D341Med (cell line): ENCODE measurements around the gene CARTPT.

Experiments
- DNase-seq: peaks from one replicate; pipeline ENCODE4 v3.0.0; 2012; ENCODE audit warnings: low spot score

Gene CARTPT

DNA sequence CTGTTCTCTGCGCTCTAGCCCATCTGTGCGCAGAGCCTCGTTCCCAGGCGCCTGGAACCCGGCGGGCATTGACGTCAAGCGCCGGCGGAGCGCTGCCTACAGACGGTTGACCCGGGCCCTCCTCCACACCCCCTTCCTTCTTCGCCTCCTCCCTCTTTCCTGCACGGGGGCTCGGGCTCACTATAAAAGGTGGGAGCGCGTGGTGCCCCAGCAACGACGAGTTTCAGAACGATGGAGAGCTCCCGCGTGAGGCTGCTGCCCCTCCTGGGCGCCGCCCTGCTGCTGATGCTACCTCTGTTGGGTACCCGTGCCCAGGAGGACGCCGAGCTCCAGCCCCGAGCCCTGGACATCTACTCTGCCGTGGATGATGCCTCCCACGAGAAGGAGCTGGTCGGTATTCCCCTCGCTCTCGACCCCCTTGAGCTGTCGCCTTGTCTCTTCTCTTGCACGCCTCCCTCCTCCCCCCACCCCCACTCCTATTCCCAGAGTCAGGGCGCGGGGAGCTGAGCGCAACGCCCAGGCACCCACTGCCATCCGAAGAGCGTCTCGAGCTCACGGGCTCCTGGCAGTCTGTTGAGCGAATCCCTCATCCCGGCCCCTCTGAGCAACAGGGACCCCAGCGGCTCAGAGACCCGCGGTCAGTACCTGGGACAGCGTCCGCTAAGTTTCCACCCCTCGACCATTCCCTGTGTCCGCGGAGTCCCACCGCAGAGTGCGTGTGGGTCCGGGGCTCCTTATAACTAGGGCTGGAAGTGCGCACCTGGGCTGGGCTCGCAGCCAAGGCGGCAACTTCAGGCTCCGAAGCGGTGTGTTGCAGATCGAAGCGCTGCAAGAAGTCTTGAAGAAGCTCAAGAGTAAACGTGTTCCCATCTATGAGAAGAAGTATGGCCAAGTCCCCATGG, at the start of gene CARTPT:
Gene CARTPT (plus strand): TSS at position 213 of the 902 bp plus-strand sequence. CDS start 19 bp downstream, at position 232.
- DNase-seq = peak; percentile 54

DNA sequence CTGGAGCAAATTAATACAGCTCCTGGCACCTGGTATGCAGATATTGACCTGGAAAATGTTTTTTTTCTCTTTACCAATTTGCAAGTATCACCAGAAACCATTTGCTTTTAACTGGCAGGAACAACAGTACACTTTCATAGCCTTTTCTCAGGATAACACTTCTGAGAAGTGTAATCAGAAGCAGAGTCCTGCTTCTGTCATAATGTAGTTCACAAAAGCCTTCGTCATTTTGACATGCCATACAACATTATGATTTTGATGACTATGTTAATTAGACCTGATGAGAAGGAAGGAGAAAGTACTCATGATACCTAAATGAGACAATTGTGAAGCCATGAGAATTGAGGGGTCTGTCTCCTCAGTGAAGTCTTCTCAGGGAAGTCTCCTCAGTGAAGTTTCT, 41.1 kb upstream of the CARTPT start:
- DNase-seq = no peak

DNA sequence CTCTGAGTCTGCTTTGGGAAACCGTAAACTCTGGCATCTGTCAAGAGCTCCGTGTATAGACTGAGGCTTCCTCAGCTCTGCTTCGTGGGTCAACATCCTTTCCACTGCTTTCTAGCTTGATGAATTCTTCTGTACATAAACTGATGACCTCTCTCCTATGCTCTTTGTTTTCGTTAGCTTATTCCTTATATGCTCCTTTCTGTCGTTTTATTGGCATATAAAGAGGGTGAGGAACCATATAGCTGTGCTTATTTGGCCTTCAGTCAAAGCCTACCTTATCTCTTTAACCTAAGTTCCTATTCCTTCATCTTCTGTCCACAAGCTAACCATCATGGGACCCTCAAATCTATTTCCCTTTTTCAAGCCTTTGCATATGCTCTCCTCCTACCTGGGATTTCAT, 39.4 kb upstream of the CARTPT start:
- no peak for DNase-seq

DNA sequence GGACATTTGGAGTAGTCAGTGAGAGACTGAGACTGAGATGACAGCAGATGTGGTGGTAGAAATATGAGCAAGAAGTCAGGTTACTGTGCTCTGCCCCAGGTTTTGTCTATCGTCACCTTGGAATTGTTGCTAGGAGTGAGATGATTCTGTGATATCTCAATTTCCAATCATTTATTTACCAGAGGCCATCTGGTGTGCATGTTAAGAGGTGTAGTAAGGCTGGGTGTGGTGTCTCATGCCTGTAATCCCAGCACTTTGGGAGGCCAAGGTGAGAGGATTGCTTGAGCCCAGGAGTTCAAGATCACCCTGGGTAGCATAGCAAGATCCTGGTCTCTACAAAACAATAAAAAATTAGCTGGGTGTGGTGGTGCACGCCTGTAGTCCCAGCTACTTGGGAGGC, 38.6 kb upstream of the CARTPT start:
- DNase-seq = no peak

DNA sequence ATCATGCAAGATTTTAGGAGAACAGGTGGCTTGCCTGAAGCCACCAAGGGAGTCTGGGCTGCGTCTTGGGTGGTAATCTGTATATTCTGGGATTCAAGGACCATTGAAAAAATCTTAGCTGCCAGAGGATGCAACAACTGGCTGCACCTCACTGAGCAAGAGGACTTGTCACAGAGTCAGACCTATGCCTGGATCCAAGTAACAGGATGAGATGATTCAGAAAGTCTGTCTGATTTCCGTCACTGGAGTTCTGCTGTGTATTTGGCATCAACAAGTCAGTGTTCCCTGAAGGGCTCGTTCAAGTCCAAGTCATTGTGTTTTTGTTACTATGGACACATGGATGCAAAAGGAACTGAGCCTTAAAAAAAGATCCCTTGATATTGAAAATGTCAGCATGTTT, 37.8 kb upstream of the CARTPT start:
- no peak for DNase-seq

DNA sequence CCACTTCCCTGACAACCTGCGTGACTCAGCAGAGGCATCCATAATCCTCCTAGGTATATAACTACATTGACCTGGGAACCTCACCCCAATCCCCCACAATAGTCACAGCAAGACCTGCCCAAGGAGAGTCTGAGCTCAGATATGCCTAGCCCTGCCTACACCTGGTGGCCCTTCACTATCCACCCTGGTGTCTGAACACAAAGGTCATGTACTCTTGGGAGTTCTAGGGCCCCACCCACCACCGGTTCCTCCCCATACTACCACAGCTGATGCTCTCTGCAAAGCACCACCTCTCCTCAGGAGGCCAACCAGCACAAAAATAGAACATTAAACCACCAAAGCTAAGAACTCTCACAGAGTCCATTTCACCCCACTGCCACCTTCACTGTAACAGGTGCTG, 34.8 kb upstream of the CARTPT start:
- DNase-seq = no peak

DNA sequence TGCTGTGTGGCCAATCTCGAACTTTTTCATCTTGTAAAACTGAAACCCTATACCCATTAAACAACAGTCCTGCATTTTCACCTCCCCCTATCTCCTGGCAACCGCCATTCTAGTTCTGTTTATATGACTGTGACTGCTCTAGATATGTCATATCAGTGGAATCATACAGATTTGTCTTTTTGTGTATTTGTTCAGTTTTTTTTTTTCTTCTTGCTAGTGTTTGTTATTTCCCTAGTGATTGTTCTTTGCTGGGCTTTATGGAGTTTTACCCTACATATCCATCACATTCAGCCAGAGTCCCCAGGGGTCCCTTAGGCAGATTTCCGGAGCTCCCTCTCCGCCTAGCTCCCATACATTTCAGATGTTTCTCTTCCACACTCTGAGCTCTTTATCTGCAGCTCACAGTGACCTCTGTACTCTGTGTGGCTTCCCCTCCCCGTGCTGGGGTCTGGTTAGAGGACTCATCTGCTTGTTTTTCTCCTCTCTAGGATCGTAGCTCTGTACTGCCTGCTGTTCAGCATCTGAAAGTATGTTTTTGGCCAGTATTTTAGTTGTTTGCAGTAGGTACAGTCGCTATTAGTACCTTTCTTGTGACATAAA, 25.1 kb upstream of the CARTPT start:
- DNase-seq = no peak

DNA sequence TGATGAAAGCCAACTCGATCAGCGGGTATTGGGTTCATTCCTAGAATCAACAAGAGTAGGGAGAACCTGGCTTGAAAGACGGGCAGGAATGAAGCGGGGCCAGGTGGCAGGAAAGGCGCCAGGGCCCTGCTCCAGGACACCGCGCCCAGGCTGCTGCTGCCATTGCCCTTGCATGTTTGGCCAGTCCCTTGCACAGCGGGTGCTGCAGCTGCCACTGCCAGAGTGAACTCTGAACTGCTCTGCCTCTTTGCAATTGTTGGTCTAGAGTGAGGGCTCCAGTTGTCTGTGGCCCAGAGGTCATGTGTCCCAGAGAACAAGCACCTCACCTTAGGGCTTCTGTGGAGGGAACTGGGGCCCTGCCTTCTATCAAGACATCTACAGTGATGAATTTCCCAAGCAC, 24.0 kb upstream of the CARTPT start:
- DNase-seq = no peak

DNA sequence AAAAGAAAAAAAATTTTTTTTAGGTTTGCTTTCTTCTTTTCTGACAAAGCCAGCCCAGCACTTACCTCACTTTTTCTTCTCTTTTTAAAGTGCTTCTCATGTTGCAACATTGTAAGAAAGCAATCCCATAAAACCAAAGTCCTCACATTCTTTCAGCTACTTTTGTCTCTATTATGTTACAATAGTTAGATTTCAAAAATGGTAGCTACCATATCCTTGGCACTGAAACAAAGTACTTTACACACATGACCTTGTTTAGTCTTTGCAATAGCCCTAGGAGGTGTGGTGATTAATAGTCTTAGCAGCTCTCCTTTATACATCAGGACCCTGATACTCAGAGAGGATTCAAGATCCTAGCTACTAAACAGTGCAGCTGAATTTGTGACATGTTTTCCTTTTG, 23.5 kb upstream of the CARTPT start:
- no peak for DNase-seq

DNA sequence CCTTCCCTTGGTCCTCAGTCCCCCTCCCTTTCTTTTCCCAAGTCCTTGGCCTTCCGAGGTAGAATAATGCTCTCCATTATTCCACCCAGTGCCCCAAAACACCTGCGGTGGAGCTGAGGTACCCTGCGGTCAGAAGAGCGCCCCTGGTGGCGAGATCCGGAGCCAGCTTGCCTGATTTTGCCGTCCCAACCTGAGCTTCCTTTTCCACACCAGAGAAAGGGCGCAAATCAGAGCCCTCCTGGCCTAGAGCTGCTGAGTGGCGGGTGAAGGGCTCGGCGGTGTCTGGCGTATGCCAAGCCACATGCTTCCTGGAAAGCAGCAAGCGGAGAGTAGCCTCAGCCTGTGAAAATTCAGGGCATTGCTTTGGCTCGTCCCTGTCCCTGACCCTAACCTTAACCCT, 21.1 kb upstream of the CARTPT start:
- no peak for DNase-seq

DNA sequence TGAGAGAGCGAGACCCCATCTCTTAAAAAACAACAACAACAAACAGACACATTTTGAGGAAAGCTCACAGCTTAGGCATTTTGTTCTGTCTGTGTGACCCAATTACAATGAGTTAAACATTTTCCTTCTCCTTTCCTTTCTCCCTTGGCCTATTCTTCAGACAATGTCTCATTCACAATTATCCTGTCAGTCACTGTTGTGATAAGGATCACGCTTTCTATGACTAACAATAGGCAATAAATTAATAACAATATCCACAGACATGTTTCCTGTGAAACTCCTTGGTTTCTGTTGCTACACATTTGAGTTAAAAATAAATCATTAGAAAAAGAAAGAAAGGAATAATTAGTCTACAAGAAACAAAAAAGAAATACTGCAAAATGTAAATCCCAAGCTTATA, 19.8 kb upstream of the CARTPT start:
- no peak for DNase-seq

DNA sequence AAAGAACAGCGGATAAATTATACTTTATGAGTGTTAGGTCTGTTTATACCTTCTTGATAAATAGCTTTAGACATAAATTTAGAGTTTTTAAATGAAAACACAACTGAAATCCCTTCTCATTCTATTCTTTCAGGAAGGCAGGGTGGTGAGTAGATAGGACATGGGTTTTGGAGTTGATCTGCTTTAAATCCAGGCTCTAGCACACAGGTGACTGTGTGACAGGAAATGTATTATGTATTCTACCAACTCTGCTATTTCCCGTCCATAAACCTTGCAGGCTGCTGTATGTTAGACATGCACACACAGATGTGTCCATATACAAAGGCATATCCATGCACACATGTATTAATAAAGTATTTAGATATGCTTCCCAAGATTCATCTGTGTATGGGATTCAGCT, 19.3 kb upstream of the CARTPT start:
- DNase-seq = no peak

DNA sequence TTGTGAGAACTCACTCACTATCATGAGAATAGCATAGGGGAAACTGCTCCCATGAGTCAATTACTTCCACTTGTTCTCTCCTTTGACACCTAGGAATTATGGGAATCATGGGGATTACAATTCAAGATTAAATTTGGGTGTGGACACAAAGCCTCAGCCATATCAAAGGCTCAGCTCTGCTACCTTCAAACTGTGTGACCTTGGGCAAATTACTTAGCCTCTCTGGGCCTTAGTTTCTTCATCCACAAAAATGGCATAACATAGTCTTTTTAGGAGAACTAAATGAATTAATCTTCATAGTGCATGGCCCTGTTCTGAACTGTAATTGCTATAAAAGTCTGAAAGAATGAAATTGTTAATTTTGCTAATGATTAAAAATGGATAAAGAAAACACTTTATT, 18.3 kb upstream of the CARTPT start:
- no peak for DNase-seq

DNA sequence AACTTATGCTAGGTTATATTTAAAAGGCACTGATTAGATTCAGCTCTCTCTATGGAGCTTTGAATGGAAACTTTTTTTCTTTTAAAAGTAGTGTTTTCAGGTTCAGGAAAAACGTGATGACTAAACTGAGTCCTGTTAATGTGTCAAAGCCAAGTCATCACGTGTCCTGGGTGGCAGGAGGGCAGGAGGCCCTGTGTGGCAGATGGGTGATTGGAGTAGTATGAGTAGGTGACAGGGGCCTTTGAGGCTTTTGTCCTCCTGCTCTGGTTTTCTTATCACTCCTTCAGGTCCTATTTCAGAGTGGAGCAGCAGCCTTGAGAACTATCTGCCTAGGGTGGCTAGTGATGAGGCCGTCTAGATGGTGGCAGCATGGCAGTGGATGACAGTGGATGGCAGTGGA, 17.7 kb upstream of the CARTPT start:
- DNase-seq = no peak

DNA sequence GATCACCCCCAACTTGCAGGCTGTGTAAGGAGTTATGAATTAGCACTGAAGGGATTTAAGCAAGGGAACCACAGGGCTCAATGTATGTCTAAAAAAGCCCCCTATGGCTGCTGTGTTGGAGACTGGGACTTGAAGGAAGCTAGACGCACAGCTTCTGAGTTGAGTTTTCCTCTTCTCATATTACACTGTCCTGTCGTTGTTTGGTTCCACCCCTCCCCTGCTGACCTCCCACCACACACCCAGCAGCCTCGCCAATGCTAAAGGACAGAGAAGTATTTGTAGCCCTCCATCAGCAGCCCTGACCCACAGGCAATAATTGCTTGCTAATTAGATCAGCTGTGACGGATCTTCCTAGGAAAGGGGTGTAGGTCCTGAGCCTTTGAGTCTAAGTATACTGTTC, 15.1 kb upstream of the CARTPT start:
- DNase-seq = no peak

DNA sequence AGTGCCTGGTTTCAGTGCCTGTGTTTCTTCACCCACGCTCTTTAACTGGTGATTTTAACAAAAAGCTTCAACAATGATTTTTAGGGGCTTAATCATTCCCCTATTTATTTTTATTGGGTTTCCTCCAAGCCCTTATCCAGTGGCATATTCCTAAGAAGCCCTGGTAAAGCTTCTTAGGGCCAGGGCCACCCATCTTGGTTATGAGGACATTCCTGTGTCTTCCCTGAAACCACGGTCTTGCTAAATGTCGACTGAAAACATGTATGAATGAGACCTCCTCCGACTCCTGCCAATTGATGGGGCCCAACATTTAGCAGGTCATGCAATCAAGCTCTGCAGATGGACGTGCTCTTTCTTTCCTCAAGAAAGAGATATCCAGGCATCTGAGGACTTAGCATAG, 13.7 kb upstream of the CARTPT start:
- no peak for DNase-seq

DNA sequence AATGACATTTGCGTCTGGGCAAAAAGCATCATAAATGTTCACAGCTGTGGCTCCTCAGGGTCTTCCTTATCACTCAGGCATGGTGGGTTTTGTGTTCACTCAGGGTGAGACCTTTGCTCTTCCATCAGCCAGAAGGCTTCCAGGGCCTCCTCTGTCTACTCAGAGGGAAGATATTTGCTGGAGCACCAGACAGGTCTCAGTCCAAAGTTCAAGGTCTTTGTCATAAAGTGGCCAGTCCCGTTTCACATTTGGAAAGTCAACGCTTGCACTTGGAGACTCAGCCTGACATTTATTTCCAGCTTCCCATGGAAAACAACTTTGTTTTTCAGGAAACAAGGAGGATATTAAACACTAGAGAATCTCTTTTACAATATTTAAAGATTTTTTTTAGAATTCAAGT, 12.2 kb upstream of the CARTPT start:
- no peak for DNase-seq

DNA sequence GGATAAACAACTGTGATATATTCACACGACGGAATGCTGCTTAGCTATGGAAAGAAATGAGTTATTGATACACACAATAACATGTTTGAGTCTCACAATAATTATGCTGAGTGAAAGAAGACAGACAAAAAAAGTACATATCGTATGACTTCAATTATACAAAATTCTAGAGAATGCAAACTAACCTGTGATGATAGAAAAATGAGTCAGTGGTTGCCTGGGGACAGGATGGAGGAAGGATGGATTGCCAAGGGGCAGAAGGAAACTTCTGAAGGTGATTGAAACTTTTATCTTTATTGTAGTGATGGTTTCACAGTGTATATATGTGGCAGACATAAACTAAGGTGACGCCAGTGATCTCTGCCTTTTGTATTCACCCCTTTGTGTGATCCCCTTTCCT, 7.5 kb upstream of the CARTPT start:
- DNase-seq = no peak

DNA sequence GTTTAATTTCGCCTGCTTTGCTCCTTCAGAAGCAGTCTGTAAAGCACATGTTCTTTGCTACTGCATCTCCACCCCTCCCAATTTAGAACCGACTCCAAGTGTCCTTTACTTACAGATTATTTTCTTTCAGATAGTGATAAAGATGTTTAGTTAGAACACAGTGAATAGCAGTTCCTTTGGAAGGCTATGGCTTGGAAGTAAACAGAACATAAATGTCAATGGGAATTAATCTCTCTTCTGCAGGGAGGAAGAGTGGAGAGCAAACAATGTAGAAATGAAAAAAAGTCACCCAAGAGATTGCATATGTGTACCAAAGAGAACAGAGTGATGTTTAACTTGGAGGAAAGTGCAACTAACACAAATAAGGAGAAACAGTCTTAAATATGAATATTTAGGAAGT, 4.2 kb upstream of the CARTPT start:
- no peak for DNase-seq

DNA sequence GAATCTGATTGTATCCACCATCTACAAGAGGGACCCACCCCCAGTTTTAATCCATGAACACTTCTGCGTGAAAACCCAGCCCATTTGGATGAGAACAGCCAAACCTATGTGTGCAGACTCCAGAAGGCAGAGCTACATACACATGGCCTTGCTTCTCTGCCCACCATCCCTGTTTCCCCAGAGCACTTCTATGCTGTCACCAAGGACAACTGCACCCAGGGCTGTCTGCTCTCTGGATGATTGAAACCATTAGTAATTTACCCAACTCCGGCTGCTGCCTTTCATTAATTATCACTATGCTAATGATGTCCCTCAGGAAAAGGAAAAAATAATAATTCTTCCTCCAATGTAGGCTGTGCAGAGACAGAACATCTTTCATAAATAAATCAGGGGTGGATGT, 8.9 kb downstream of the CARTPT start:
- no peak for DNase-seq

DNA sequence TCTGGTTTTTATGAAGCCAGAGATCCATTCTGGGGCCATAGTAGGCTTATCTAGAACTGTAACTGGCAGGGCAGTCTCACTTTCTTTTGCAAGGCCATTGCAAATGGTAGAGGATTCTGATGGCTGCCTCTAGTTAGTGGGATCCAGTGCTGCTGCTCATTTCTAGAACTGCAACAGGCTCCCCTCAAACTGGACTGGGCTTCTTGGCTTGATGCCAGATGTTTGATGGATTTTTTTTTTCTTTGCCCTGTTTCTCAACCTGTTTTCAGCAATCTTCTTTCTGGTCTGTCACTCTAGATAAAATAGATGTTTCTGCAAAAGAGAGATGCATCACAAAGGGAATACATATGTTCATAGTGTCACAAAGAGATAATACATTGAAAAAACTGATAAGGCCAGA, 11.9 kb downstream of the CARTPT start:
- no peak for DNase-seq

DNA sequence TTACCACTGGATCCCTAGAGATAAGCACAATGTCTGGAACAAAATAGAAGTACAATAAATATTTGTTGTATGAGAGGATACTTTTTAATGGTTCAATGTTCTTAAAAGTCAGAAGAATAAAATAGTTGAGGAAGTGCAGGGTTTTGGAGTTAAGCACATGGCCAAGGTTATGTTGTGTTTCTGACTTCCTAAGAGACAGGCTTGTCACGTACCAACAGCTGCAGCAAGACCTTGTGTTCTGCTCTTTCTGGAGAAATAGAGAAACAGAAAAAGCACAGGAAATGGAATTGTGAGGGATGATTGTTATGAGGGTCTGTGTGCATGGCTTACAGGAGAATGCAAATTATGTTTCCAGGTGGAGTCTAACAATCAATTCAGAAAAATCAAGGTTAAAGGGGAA, 12.9 kb downstream of the CARTPT start:
- no peak for DNase-seq

DNA sequence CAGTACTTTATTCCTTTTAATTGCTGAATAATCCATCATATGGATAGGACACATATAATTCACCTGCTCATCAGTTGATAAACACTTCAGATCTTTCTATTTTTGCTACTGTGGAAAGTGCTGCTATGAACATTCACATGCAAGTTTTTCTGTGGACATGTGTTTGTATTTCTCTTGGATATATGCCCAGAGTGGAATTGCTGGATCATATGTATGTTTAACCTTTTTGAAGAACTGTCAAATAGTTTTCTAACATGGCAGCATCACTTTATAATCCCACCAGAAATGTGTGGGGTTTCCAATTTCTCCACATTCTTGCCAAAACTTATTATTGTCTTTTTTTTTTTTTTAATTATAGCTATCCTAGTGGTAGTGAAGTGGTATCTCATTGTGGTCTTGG, 15.1 kb downstream of the CARTPT start:
- no peak for DNase-seq
